Thyroid gland (tissue), 4 donors: ENCODE measurements around the gene MTHFSD.

ENCODE experiments used
- CTCF ChIP-seq, 6 experiments: fragments of 200-600 bp in 3 of 6; fragments of 450-650 bp in 3 of 6; sonication (generic) in 3 of 6; IDR thresholded peaks; one replicate each; pipeline ENCODE4 v1.5.1; 2016 to 2019; ENCODE audit warnings: antibody characterized with exemption in 6 of 6, mild to moderate bottlenecking in 2 of 6, inconsistent platforms in 1 of 6, moderate library complexity in 1 of 6
- POLR2A ChIP-seq, 2 donors: fragments of 450-650 bp; IDR thresholded peaks; one replicate each; pipeline ENCODE4 v1.6.1; 2017; ENCODE audit warnings: antibody characterized with exemption in 2 of 2, mild to moderate bottlenecking in 2 of 2, moderate library complexity in 1 of 2

GRCh38 chr16:86555704-86556075, 655 bp upstream of the MTHFSD start:
- no peak for TF ChIP-seq CTCF (IDR thresholded peaks at IDR 0.05)
- no peak for TF ChIP-seq POLR2A (IDR thresholded peaks at IDR 0.05)
